PC-3 (cell line): ENCODE data around the gene PIGK. TPM values are rescaled to one million over a fixed set of nuclear protein-coding genes. Genes with fewer than 3 reads are reported as not detected.
A peak's percentile ranks its signal among the peaks of the same experiment; 100 is the strongest.

Experiments
- ATAC-seq: fragments of 200-7000 bp; cut with Tn5 transposase; 2 replicates; pipeline ENCODE4 v1.9.1; 2020; ENCODE audit warnings: mild to moderate bottlenecking, moderate library complexity
- BruUV-seq: library from RNA; stranded (reverse); fragments of 400-500 nt; replicated peaks from 2 replicates; lab custom pipeline; 2021; lab: Mats Ljungman, UMichigan
- CTCF ChIA-PET: fragments of 300-600 bp; sonication (Branson Sonifier 250); formaldehyde crosslinking; loops from one replicate; lab custom pipeline; 2022; ENCODE audit warnings: antibody characterized with exemption; lab: Charles Lee
- POLR2A ChIA-PET: fragments of 300-600 bp; sonication (Branson Sonifier 250); formaldehyde crosslinking; loops from one replicate; lab custom pipeline; 2022; ENCODE audit warnings: antibody characterized with exemption; ENCODE audit not compliant: unreplicated experiment; lab: Charles Lee
- DNase-seq: peaks from one replicate; pipeline ENCODE4 v3.0.0-alpha.2; 2015
- H2AFZ ChIP-seq: fragments of 300-600 bp; sonication (generic); 2 replicates; pipeline ENCODE4 v1.6.0; 2016; ENCODE audit warnings: antibody characterized with exemption, low read length
- H3F3A ChIP-seq: fragments of 300-600 bp; sonication (generic); one replicate; pipeline ENCODE4 v1.6.0; 2017; ENCODE audit warnings: antibody characterized with exemption, low read length, control low read depth, mild to moderate bottlenecking; ENCODE audit not compliant: unreplicated experiment
- H3K27ac ChIP-seq: fragments of 300-600 bp; sonication (generic); 2 replicates; pipeline ENCODE4 v1.5.1; 2016; ENCODE audit warnings: mild to moderate bottlenecking, low read length
- H3K27me3 ChIP-seq: fragments of 300-600 bp; sonication (generic); 2 replicates; pipeline ENCODE4 v1.6.1; 2016; ENCODE audit warnings: low read length, mixed read lengths
- H3K36me3 ChIP-seq: fragments of 300-600 bp; sonication (generic); 2 replicates; pipeline ENCODE4 v1.6.1; 2016; ENCODE audit warnings: low read depth, mixed run types, low read length, mixed read lengths
- H3K4me1 ChIP-seq: fragments of 300-600 bp; sonication (generic); 2 replicates; pipeline ENCODE4 v1.5.1; 2016; ENCODE audit warnings: low read length; ENCODE audit not compliant: insufficient read depth
- H3K4me2 ChIP-seq: fragments of 300-600 bp; sonication (generic); 2 replicates; pipeline ENCODE4 v1.6.0; 2016; ENCODE audit warnings: low read length
- H3K4me3 ChIP-seq: fragments of 300-600 bp; sonication (generic); 2 replicates; pipeline ENCODE4 v1.5.1; 2016; ENCODE audit warnings: mild to moderate bottlenecking, low read length, mixed read lengths
- H3K79me2 ChIP-seq: fragments of 300-600 bp; sonication (generic); 2 replicates; pipeline ENCODE4 v1.6.1; 2017; ENCODE audit warnings: low read length, mixed read lengths
- H3K9ac ChIP-seq: fragments of 300-600 bp; sonication (generic); 2 replicates; pipeline ENCODE4 v1.6.0; 2016; ENCODE audit warnings: mild to moderate bottlenecking, low read length
- H3K9me2 ChIP-seq: fragments of 300-600 bp; sonication (generic); replicated peaks from 2 replicates; pipeline ENCODE4 v1.6.1; 2016; ENCODE audit warnings: mixed run types, low read length, mixed read lengths
- H3K9me3 ChIP-seq: fragments of 300-600 bp; sonication (generic); 2 replicates; pipeline ENCODE4 v1.6.1; 2016; ENCODE audit warnings: low read length, mixed read lengths
- H4K20me1 ChIP-seq: fragments of 300-600 bp; sonication (generic); 2 replicates; pipeline ENCODE4 v1.6.1; 2016; ENCODE audit warnings: low read length, mixed read lengths
- CTCF ChIP-seq: fragments of 300-600 bp; sonication (generic); conservative IDR thresholded peaks from 2 replicates; pipeline ENCODE4 v1.5.1; 2017; ENCODE audit warnings: antibody characterized with exemption, low read depth, mild to moderate bottlenecking, low read length
- EZH2 ChIP-seq: fragments of 300-600 bp; sonication (generic); IDR thresholded peaks from one replicate; pipeline ENCODE4 v1.6.1; 2017; ENCODE audit warnings: antibody characterized with exemption, mild to moderate bottlenecking, low read length; ENCODE audit not compliant: unreplicated experiment
- EZH2phosphoT487 ChIP-seq: fragments of 300-600 bp; sonication (generic); IDR thresholded peaks from 2 replicates; pipeline ENCODE4 v1.6.1; 2018; ENCODE audit warnings: mild to moderate bottlenecking, antibody characterized with exemption, low read length, borderline replicate concordance
- intact Hi-C: fragments of 100-400 bp; cut with micrococcal nuclease; formaldehyde crosslinking; loops from 2 replicates; pipeline ENCODE4 v1.9.0; 2023
- total RNA-seq: library from RNA; depleted of rRNA; stranded (reverse); fragments of >200 nt; gene quantifications from 2 replicates; pipeline ENCODE4 v1.2.3, GENCODE V29; 2014

PIGK gene
- total RNA-seq, 1 experiment from 2014 or later, result 24.8 TPM

DNA sequence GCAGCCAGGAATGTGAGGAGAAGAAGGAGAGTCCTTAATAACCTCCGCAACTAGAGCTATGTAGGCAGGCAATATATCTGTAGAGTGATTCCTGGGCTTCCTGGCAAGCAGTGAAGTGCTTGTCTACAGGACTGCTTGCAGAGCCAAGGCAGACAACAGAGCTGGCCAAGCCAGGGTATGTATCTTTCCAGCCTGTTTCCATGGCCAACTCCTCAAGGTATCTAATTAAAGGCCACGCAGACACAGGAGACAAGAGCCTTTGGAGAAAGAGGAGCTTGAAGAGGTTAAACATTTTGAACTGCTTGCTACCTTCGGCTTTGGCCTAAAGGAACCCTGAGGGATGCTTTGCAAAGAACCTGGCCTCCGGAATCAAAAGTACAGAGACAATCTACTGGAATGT, 137.4 kb downstream of the PIGK start:
- intact Hi-C loops, result no loop called here
- TF ChIP-seq EZH2 (no peak), EZH2phosphoT487 (no peak), CTCF (no peak)
- no peaks in the 10 kb centered on the region for H3F3A ChIP-seq
- no peaks in the 10 kb centered on the region for H3K79me2 ChIP-seq
- no peak overlapping the region for H3K9ac ChIP-seq
- BruUV-seq, result no TSS peak
- DNase-seq, result no peak
- no peak for ATAC-seq
- H2AFZ ChIP-seq, result no peak overlapping the region
- H3K27ac ChIP-seq, result no peak overlapping the region
- no peak overlapping the region for H3K4me3 ChIP-seq
- ChIA-PET POLR2A (no interaction called here), CTCF (no interaction called here)
- H4K20me1 ChIP-seq, result no peaks in the 10 kb centered on the region
- no peak overlapping the region for H3K4me2 ChIP-seq
- H3K27me3 ChIP-seq, result no peaks in the 10 kb centered on the region
- H3K9me2 ChIP-seq, result no peaks in the 10 kb centered on the region
- no peaks in the 10 kb centered on the region for H3K36me3 ChIP-seq
- no peaks in the 10 kb centered on the region for H3K9me3 ChIP-seq
- H3K4me1 ChIP-seq, result no peaks in the 10 kb centered on the region

GRCh38 chr1:77076759-77077158, 142.5 kb downstream of the PIGK start:
- POLR2A ChIA-PET, result no interaction called here
- BruUV-seq, result no TSS peak
- H3K79me2 ChIP-seq, result no peaks in the 10 kb centered on the region
- ATAC-seq, result no peak
- H2AFZ ChIP-seq, result no peak overlapping the region
- H3K27me3 ChIP-seq, result no peaks in the 10 kb centered on the region
- intact Hi-C loops, result no loop called here
- TF ChIP-seq CTCF (no peak), EZH2phosphoT487 (no peak), EZH2 (no peak)
- CTCF ChIA-PET, result no interaction called here
- no peaks in the 10 kb centered on the region for H3K4me1 ChIP-seq
- DNase-seq, result no peak
- H3K4me3 ChIP-seq, result no peak overlapping the region
- no peaks in the 10 kb centered on the region for H3K36me3 ChIP-seq
- no peaks in the 10 kb centered on the region for H3K9me3 ChIP-seq
- H3K27ac ChIP-seq, result no peak overlapping the region
- H3K9me2 ChIP-seq, result no peaks in the 10 kb centered on the region
- no peaks in the 10 kb centered on the region for H3F3A ChIP-seq
- H3K9ac ChIP-seq, result no peak overlapping the region
- H4K20me1 ChIP-seq, result no peaks in the 10 kb centered on the region
- no peak overlapping the region for H3K4me2 ChIP-seq

GRCh38 chr1:77068013-77068412, 151.2 kb downstream of the PIGK start:
- Histone ChIP-seq H2AFZ (no peak overlapping the region), H3K4me2 (no peak overlapping the region)
- ATAC-seq, result peak; percentile 100

More at GRCh38 chr1:77068013-77068412, 151.2 kb downstream of the PIGK start:
- TF ChIP-seq EZH2phosphoT487, result no peak
- no peak for TF ChIP-seq CTCF
- no peak for TF ChIP-seq EZH2
- Histone ChIP-seq H3K9me3 (no peaks in the 10 kb centered on the region), H3K9ac (no peak overlapping the region), H3K79me2 (no peaks in the 10 kb centered on the region), H3K27me3 (no peaks in the 10 kb centered on the region), H3K9me2 (no peaks in the 10 kb centered on the region), H3K4me3 (no peak overlapping the region), H3K27ac (no peak overlapping the region), H3F3A (no peaks in the 10 kb centered on the region), H3K4me1 (0 out of 2 replicates have a peak, but pooled peaks cover 5% of the 10 kb centered on the region), H3K36me3 (no peaks in the 10 kb centered on the region), H4K20me1 (no peaks in the 10 kb centered on the region)
- ChIA-PET POLR2A (interaction anchor here (0.7 kb wide), 1 partner anchor 15 kb away, joined by 8 read pairs; no protein-coding TSS in a partner anchor), CTCF (interaction anchor here (0.5 kb wide), 1 partner anchor 58 kb away, joined by 5 read pairs; no protein-coding TSS in a partner anchor)
- no TSS peak for BruUV-seq
- peak; percentile 81 for DNase-seq
- intact Hi-C loops, result no loop called here
